GM19023 (cell line): ENCODE data around the gene MFRP.
A peak's percentile ranks its signal among the peaks of the same experiment; 100 is the strongest.
"Not testable (repeated sequence)": the region's sequence is repeated elsewhere in the genome, so short reads cannot be mapped to it uniquely, and the experiment has no call there.

Experiments
- ATAC-seq: cut with Tn5 transposase; IDR thresholded peaks from one replicate; pipeline ENCODE4 v1.9.1; 2021; ENCODE audit warnings: mild to moderate bottlenecking, moderate library complexity; ENCODE audit not compliant: unreplicated experiment

The MFRP gene

GRCh38 chr11:119346605-119347004 is at the start of gene MFRP:
MFRP (minus strand) TSS chr11:119346705; CDS start chr11:119346513, 192 bp downstream.
- no peak for ATAC-seq

- ATAC-seq = no peak
These were observed 44.8 kb upstream of the MFRP start for GRCh38 chr11:119391275-119391674.

GRCh38 chr11:119389611-119390254 is 43.2 kb upstream of the MFRP start:
- ATAC-seq = no peak

GRCh38 chr11:119388103-119388502 is 41.6 kb upstream of the MFRP start:
- ATAC-seq = no peak

GRCh38 chr11:119384332-119384731 is 37.8 kb upstream of the MFRP start:
- ATAC-seq = no peak

- not testable (repeated sequence) for ATAC-seq
These were observed 36.0 kb upstream of the MFRP start for GRCh38 chr11:119382513-119382912.

- no peak for ATAC-seq
These were observed 35.6 kb upstream of the MFRP start for GRCh38 chr11:119382101-119382500.

GRCh38 chr11:119381181-119381988 is 34.9 kb upstream of the MFRP start, which contains the start of gene USP2:
USP2 (minus strand) TSS chr11:119381690; CDS start chr11:119373480, 8,210 bp downstream.
- peak; percentile 99 for ATAC-seq

- ATAC-seq = no peak
These were observed 34.3 kb upstream of the MFRP start for GRCh38 chr11:119380827-119381180.

- no peak for ATAC-seq
These were observed 33.8 kb upstream of the MFRP start for GRCh38 chr11:119380160-119380826.

GRCh38 chr11:119378851-119379465 is 32.5 kb upstream of the MFRP start:
- ATAC-seq = no peak

- no peak for ATAC-seq
These were observed 31.6 kb upstream of the MFRP start for GRCh38 chr11:119377961-119378667.

- no peak for ATAC-seq
These were observed 30.8 kb upstream of the MFRP start for GRCh38 chr11:119377112-119377901.

- ATAC-seq = no peak
These were observed 29.8 kb upstream of the MFRP start for GRCh38 chr11:119376197-119376847.

- ATAC-seq = no peak
These were observed 29.1 kb upstream of the MFRP start for GRCh38 chr11:119375337-119376196.

GRCh38 chr11:119374632-119375336 is 28.3 kb upstream of the MFRP start:
- no peak for ATAC-seq

- ATAC-seq = no peak
These were observed 27.6 kb upstream of the MFRP start for GRCh38 chr11:119373921-119374631.
